GM21825 (cell line): Measurements from ENCODE around the gene SLMAP.

Experiments
- ATAC-seq: cut with Tn5 transposase; IDR thresholded peaks from one replicate; pipeline ENCODE4 v1.9.1; 2021; ENCODE audit warnings: mild to moderate bottlenecking, moderate library complexity; ENCODE audit not compliant: unreplicated experiment

Gene SLMAP

DNA sequence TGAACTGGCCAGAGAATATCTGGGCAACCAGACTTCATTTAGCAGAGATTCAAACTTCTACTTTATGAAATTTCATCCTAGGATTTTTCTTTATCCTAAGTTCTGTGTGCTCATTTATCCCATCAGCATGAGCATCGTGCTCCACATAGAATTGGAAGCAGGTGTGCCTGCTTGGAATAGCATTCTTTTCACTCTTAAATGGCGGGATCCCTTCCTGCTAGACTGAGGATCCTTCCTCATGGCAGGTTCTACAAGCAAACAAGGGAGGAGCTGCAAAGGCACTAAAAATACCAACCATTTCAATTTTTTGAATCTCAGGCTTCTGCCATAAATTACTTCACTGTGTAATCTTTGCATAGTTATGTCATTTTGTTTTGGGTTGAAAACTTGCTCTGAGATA lies 177.5 kb downstream of the SLMAP start:
- no peak for ATAC-seq

DNA sequence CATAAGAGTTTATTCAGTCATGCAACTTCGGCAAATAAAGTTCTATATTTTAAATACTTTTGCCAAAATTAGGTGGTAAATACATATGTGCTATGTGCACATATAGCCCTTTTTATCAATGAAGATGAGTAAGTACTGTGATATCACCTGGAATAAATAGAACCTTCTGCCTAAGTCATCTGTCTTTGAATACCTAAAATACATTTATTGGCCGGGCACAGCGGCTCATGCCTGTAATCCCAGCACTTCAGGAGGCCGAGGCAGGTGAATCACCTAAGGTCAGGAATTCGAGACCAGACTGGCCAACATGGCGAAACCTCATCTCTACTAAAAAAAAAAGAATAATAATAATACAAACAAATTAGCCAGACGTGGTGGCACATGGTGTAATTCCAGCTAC lies 178.3 kb downstream of the SLMAP start:
- no peak for ATAC-seq

GRCh38 chr3:57935539-57935938 lies 179.4 kb downstream of the SLMAP start:
- no peak for ATAC-seq

DNA sequence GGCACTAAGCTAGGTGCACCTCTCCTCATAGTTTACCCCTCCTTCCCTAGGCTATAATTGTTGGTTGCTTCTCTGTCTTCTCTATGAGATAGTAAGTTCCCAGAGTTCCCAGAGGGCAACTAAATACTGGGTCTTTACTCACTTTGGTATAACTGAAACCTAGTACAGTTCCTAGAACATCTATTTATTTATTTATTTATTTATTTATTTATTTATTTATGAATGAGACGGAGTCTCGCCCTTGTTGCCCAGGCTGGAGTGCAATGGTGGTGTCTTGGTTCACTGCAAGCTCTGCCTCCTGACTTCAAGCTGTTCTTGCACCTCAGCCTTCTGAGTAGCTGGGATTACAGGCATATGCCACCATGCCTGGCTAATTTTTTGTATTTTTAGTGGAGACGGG lies 181.0 kb downstream of the SLMAP start:
- ATAC-seq: no peak

GRCh38 chr3:57939775-57940174 lies 183.7 kb downstream of the SLMAP start:
- ATAC-seq: no peak

DNA sequence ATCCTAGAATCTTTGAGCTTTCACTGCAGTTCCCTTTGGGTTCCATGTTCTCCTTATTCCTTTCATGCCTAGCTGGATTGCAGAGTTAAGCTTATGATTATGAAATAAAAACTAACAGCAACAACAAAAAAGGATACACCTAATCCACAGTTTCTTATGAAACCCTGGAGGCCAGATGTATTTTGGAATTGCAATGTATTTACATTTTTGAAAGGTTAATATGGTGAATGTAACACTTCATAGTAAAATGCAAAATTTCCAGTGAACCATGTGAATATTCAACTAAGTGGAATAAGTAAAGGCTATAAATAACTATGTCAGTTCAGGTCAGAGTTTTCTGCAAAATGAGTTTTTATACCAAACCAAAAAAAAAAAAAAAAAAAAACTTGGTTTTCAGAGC lies 186.3 kb downstream of the SLMAP start:
- no peak for ATAC-seq

DNA sequence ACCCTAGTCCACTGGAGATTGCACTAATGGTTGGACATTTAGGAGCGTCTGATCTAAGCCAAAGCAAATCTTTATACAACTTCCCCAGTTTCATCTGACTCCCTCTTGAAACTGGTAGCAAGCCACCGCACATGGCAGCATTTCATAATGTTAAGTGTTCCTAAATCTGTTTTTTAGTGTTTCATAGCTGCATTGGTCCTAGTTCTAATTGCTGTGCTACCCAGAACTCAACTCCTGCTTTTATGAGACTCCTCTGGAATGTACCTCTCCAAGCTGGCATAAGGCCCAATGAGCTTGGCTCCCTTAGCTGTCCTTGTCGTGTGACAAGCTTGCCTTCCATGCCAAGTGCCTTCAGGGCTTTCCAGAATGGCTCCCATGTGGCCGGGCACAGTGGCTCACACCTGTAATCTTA lies 186.8 kb downstream of the SLMAP start:
- ATAC-seq: no peak

GRCh38 chr3:57943525-57944495 lies 187.7 kb downstream of the SLMAP start:
- ATAC-seq: no peak

DNA sequence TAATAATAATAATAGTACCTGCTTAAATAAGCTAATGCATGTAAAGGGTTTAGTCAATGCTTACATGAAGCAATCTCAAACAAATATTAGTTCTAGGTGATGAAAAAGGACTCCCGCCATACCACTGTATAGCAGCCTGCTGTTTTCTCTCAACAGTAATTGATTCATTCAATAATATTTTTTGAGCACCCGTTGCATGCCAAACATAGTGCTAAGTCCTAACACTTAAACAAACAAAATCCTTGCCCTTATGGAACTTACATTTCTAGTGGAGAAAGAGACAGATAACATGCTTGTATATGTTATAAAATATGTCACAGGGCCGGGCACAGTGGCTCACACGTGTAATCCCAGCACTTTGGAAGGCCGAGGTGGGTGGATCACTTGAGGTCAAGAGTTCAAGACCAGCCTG lies 190.9 kb downstream of the SLMAP start:
- ATAC-seq: no peak

- no peak for ATAC-seq
Observed at GRCh38 chr3:57948080-57948671, 192.1 kb downstream of the SLMAP start.

DNA sequence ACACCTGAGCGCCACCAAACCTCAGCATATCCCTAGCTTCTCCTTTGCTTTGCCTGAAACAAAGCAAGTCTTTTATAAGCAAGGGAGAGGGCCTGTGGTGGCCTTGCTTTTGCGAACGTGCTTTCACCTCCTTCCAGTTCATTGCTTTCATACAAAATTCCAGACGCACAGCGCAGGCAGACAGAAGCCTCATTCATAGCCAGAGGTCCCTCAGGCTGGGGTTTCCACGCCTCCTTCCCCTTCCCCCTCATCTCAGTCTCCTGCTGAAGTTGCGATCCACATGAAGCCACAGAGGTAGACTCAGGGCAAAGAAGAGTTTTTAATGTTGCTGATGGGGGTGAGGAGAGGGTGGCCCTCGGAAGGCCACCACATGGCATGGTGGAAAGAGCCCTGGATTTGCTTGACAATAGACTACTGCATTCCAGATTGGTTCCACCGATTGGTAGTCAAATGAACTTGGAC lies 192.7 kb downstream of the SLMAP start:
- no peak for ATAC-seq

- no peak for ATAC-seq
Observed at GRCh38 chr3:57949344-57949743, 193.2 kb downstream of the SLMAP start.

DNA sequence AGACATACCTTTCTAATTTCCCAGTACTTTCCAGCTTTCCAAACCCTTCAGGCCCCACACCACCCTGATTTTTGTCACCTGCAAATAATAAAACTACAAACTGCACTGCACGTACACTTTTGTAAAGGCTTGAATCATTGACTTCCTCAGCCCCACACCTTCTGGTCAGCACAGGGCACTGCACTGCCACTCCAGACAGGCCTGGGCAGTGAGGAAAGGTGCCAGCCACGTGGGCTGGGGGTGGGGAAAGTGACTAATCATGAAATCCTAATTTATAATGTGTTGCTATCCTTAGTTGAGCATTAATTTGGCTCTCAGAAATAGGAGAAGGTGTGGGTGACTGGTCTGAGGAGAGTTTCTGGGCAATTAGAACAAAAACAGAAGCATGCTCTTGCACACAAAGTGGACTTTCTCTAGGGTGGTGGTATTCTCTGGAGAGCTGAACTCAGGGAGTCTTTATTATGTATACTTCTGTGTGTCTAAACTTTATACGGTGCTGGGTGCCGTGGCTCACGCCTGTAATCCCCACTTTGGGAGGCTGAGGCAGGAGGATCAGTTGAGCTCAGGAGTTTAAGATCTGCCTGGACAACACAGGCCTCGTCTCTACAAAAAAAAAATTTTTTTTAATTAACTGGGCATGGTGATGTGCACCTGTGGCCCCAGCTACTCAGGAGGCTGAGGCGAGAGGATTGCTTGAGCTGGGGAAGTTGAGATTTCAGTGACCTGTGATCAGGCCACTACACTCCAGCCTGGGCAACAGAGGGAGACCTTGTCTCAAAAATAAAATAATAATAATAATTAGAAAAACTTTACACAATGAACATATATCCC lies 193.9 kb downstream of the SLMAP start:
- no peak for ATAC-seq

- ATAC-seq: no peak
Observed at GRCh38 chr3:57951066-57951882, 195.2 kb downstream of the SLMAP start.

DNA sequence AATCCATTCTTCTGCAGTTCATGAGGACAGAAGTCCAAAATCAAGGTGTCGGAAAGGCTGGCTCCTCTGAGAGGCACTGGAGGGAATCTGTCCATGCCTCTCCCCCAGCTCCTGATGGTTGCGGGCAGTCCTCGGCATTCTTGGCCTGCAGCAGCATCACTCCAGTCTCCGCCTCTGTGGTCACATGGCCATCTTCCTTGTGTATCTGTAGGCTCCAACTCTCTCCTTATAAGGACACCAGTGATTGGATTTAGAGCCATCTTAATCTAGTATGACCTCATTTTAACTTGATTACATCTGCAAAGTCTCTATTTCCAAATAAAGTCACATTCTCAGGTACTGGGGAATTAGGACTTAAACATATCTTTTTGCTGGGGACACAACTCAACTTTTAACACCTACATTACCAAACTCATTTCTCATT lies 196.1 kb downstream of the SLMAP start:
- ATAC-seq: no peak

DNA sequence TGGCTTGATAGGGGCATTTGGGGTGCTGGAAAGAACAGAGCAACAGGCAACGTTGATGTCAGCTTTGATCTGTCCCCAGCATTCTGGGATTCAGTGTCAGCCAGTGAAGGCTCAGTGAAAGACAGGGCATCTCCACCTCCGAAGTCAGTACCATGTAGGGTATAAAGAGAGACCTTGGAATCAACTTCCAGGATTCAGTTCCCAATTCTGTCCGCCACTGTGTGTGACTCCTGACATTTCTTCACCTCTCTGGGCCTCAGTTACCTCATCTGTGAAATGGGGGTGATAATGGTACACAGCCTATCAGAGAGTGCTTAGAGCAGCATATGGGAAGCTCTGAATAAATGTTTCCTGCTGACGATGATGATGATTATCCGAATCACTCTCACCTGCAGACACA lies 196.5 kb downstream of the SLMAP start:
- ATAC-seq: no peak

DNA sequence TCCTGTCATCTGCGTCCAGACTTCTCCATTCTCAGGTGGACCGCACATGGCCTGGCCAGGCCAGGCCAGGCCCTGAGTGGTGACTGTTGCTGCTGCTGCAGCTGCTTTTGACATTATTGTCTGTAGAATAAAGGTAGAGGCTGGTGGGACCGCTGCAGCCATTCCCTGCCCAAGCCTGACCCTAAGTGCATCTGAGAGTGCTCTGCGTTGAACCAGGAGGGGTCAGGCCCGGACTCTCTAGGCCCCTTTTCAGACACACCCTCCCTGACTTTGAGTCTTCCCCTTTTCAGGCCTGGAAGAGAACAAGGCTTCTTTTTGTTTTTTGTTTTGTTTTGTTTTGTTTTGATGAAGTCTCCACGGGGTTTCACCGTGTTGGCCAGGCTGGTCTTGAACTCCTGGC lies 197.5 kb downstream of the SLMAP start:
- ATAC-seq: no peak

GRCh38 chr3:57956119-57956832 lies 200.2 kb downstream of the SLMAP start:
- ATAC-seq: no peak

DNA sequence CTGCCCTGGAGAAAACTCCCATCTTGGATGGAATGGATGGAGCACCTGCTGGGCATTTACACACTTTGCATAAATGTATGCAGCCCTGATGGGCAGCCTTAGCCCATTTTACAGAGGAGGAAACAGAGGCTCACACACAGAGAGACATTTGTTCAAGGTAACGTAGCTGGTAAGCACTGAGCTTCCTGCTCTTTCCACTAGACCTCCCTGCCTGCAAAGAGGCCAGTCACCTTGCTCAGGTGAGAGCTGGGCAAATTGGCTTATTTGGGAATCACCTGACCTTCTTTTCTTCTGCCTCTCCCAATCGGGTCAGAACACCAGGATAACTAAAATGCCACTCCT lies 200.7 kb downstream of the SLMAP start:
- ATAC-seq: no peak

DNA sequence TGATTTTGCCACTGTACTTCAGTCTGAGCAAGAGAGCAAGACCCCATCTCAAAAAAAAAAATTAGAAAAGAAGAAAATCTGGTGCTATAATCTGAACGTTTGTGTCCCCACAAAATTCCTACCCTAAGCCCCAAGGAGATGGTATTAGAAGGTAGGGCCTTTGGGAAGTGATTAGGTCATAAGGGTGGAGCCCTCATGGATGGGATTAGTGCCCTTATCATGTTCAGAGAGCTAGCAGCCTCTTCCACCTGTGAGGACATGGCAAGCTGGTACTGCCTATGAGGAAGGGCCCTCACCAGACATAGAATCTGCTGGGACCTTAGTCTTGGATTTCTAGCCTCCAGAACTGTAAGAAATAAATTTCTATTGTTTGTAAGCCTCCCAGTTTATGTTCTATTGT lies 201.7 kb downstream of the SLMAP start:
- no peak for ATAC-seq
